Stromal cell of bone marrow (primary cell): Measurements from ENCODE around the gene CAMK1D.
"Not testable (repeated sequence)": the region's sequence is repeated elsewhere in the genome, so short reads cannot be mapped to it uniquely, and the experiment has no call there.

ENCODE experiments used
- DNase-seq: peaks from one replicate; pipeline ENCODE4 v3.0.0-alpha.2; 2012; ENCODE audit warnings: low read depth

CAMK1D gene

DNA sequence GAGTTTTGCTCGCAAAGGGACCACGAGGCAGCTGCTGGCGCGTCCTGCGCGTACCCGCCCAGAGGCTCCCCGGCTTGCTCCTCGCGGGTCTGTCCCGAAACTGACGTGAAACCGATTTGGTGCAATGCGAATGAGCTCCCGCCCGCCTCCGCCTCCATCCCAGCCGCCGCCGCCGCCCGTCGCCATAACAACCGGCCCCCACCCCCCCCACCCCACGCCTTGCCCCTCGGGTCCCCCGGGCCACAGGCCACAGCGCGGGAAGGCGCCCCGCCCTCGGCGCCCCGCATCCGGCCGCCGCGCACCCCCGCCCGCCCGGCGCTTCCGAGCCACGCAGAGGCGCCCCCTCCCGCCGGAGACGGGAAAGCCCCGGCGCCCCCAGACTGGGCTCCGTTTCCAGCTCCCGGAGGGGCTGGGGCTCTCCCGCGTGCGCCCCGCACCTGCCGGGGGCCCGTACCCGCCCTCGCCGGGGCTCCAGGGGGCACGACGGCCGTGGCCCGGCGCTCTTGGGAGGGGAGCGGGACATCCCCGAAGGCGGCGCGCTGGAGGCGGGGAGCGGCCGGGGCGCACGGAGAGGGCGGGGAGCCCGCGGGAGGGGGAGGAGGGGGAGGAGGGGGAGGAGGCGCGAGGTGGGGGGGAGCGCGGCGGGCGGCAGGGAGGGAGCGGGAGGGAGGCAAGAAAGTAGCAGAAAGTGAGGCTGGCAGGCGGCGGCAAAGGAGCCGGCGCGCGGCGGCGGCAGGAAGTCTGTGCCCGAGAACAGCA, at the start of gene CAMK1D:
Gene CAMK1D, plus strand, starts transcription at position 678 of the 759 bp plus-strand sequence.
- peak; percentile 59 for DNase-seq

DNA sequence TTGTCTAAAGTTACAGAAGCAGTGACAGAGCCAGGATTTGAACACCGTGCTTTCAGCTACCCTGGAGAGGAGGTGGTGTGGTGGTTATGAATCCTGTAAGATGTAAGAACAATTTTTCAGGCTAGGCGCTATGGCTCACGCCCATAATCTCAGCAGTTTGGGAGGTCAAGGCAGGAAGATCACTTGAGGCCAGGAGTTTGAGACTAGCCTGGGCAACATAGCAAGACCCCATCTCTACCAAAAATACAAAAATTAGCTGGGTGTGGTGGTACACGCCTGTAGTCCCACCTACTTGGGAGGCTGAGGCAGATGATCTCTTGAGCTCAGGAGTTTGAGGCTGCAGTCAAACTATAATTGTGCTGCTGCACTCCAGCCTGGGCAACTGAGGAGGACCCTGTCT, 48.3 kb upstream of the CAMK1D start:
- not testable (repeated sequence) for DNase-seq

DNA sequence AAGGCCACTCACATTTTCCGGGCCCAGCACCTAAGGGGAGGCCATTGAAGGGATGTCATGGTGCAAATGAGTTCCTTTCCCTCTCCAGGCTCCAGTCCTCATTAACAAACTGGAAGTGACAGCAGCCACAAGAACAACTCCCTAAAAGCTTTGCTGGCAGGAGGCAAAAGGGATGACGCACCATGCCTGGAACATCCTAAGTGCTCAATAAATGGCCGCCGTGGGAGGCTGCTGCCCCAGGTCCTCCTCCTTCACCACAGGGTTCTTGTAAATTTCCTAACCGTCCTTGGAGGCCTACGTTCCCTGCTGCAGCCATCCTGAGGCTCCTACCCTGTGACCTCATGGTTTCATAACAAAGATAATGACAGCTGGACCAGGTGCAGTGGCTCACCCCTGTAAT, 41.3 kb upstream of the CAMK1D start:
- DNase-seq, result peak; percentile 6

DNA sequence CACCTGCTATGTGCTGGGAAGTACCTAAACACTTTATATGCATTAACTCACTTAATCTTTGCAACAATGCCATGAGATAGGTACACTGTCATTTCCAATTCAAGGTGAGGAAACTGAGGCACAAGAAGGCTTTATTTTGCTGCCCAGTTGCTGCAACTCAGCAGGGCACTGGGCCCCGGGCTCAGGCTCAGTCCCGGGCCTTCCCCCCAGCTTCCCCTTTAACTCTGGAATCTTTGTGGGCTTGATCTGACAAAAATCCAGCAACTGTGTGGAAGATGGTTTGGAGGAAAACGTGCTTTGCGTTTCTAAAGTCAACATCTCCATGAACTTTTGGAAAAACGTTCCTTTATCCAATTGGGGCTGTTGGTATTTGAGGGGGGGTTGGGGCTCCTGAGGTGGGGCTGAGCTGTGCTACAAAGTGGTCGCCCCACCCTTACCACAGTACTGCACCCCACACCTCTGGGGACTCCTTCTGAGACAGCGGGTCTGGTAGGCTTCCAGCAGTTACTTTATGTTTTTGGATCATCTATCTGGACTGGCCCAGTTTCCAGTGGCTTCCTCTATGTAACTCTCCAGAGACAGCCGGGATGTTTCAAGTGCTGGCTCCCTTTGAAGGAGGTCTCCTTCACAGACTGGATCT, 40.5 kb upstream of the CAMK1D start:
- no peak for DNase-seq

DNA sequence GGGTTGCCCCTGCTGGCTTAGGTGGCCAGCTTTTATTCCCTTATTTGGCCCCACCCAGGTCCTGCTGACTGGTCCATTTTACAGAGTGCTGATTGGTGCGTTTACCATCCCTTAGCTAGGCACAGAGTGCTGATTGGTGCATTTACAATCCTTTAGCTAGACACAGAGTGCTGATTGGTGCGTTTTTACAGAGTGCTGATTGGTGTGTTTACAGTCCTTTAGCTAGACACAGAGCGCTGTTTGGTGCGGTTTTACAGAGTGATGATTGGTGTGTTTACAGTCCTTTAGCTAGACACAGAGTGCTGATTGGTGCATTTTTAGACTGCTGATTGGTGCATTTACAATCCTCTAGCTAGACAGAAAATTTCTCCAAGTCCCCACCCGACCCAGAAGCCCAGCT, 39.6 kb upstream of the CAMK1D start:
- DNase-seq, result not testable (repeated sequence)

DNA sequence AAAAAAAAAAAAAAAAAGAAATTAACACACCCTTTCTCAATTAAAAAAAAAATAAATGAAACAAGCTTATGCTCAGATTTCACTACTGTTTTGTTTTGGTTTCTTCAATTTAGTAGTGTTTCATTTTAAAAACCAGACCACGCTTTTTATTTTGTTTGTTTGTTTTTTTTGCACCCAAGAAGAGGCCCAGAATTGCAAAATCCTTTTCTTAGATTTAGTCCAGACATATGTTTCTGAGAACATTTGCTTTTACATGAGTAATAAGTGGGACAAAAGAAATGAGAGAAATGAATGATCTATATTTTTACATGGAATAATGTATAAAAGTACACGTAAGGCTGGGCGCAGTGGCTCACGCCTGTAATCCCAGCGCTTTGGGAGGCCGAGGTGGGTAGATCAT, 34.5 kb upstream of the CAMK1D start:
- no peak for DNase-seq

DNA sequence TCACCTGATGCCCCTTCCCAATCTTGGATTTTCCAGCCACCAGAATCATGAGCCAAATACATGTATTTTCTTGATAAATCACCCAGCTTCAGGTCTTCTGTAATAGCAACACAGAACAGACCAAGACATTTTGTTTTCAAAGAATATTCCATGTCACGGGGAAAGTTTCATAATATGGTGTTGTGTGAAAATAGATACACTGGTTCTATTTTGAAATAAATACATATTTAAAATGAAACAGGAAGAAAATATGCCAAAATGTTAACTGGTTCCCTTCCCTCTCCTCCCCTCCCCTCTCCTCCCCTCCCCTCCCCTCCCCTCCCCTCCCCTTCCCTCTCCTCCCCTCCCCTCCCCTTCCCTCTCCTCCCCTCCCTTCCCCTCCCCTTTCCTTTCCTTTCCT, 30.3 kb upstream of the CAMK1D start:
- DNase-seq, result no peak

DNA sequence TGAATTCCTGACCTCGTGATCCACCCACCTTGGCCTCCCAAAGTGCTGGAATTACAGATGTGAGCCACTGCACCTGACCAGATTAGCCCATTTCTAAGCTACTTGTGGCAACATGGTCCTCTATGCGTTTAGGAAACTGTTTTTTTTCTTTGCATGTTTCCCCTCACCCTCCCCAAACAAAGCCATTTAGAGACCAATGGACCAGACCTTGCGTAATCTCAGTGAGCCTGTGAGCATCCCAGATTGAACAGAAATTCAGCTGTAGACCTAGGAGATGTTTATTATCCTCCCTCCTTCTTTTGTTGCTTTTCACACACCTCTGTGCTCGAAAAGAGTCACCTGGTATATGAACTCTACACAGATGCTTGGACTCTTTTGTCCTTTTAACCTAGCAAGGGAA, 28.5 kb upstream of the CAMK1D start:
- no peak for DNase-seq

DNA sequence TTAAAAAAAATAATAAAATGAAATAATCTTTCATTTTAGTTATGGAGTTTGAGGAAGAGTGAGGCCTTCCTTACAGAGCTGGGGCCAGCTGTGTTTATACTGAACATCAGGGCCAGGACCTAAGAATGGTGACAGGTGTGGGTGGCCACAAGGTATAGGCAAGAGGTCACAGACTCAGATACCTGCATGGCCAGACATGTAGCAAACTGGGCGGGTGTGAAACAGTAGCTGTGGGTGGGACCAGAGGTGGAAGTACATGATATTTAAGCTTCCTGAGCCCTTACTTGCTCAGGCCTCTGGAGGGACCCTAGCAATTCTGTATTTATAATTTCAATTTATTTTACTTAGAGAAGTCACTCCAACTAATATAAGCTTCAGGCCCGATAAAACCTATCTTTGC, 27.7 kb upstream of the CAMK1D start:
- DNase-seq, result no peak

DNA sequence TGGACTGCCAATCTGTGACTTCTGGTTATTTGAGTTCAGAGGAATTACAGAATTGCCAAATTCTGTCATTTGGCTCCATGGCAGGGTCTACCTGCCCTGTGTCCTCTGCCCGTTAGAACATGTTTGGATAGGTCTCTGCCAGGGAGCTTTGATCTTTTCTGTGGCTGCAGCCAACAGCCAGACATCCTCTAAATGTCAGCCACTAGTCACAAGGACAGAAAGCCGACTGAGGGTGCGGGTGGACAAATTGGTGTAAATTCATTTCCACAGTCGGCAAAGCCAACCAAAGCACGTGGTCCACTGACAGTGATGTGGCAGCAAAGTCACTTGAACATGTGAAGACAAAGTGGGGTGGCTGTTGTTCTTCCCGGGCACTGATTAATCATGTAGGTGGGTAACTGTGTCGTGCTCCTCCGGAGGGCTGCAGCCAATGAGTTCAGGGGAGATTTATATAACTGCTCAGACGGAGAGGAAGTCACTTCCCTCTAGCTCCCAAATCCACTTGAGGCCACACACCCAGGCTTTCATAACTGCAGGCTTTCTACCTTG, 26.7 kb upstream of the CAMK1D start:
- no peak for DNase-seq

DNA sequence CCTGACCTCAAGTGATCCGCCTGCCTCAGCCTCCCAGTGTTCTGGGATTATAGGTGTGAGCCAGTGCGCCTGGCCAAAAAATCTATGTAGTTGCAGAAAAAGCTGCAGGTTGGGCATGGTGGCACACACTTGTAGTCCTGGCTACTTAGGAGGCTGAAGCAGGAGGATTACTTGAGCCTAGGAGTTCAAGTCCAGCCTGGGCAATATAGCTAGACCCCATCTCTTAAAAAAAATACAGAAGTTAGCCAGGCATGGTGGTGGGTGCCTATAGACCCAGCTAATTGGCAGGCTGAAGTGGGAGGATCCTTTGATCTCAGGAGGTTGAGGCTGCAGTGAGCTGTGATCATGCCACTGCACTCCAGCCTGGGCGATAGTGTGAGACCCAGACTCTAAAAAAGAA, 24.8 kb upstream of the CAMK1D start:
- DNase-seq, result no peak

DNA sequence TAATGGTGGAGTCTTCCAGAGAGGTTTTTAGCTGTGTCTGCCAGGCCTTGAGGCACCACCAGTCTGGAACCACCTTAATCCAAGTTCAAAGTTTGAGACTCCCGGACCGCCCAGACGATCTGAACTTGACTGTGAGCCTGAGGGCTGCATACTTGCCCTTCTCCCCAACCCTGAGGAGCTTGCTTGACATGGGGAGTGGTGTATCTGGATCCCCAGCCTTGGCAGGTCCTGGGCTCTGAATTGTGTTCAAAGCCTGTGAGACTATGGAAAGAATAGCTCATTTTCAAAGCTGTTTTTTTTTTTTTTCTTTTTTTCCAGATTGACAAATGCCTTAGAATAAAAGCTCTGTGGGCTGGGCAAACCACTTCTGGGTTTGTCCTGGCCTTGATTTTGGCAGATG, 22.3 kb upstream of the CAMK1D start:
- DNase-seq, result no peak

DNA sequence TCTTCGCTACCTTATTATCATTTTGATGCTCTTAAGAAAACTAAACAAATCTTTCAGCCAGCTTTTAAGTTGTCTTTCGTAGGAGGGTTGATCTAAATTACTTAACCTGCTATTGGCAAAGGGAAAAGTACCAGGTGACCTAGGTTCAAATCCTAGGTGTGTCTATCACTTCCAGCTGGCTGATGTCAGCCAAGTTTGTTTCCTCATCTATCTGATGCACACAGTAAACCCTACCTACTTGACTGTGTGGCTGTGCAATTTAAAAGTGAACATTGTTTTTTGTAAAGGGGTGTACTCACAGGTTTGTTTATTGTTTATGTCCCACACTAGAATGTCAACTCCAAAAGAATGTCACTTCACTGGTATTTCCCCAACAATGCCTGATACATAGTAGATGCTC, 21.9 kb upstream of the CAMK1D start:
- DNase-seq, result no peak

DNA sequence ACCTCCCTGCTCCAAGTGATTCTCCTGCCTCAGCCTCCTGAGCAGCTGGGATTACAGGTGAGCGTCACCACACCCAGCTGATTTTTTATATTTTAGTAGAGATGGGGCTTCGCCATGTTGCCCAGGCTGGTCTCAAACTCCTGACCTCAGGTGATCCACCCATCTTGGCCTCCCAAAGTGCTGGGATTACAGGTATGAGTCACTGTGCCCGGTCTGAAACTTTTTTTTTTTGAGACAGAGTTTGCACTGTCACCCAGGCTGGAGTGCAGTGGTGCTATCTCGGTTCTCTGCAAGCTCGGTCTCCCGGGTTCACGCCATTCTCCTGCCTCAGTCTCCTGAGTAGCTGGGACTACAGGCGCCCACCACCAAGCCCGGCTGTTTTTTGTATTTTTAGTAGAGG, 21.0 kb upstream of the CAMK1D start:
- not testable (repeated sequence) for DNase-seq

DNA sequence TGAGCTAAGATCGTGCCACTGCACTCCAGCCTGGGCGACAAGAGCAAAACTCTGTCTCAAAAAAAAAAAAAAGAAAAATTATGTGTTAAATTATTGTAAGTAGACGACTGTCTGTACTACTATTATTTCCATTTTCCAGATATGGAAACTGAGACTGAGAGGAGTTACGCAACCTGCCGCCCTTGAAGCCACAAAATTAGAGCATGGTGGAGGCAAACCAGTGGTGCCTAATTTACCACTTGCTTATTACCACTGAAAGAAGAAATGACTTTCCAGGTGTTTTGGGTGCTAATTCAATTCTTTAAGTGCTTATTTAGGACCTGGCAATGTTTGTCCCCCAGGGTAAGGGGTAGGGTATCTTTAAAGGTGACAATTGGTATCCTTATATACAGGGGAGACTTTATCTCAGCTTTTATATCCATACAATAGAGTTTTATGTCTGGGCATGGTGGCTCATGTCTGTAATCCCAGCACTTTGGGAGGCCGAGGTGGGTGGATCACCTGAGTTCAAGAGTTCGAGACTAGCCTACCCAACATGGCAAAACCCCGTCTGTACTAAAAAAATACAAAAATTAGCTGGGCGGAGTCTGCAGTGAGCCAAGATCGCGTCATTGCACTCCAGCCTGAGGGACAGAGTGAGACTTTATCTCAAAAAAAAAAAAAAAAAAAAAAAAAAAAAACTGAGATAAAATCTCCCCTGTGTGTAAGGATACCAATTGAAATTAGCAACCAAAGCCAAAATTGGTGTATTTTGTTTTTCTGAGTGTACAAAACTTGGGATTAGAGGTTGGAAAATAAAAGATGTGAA, 16.6 kb upstream of the CAMK1D start:
- DNase-seq, result no peak

DNA sequence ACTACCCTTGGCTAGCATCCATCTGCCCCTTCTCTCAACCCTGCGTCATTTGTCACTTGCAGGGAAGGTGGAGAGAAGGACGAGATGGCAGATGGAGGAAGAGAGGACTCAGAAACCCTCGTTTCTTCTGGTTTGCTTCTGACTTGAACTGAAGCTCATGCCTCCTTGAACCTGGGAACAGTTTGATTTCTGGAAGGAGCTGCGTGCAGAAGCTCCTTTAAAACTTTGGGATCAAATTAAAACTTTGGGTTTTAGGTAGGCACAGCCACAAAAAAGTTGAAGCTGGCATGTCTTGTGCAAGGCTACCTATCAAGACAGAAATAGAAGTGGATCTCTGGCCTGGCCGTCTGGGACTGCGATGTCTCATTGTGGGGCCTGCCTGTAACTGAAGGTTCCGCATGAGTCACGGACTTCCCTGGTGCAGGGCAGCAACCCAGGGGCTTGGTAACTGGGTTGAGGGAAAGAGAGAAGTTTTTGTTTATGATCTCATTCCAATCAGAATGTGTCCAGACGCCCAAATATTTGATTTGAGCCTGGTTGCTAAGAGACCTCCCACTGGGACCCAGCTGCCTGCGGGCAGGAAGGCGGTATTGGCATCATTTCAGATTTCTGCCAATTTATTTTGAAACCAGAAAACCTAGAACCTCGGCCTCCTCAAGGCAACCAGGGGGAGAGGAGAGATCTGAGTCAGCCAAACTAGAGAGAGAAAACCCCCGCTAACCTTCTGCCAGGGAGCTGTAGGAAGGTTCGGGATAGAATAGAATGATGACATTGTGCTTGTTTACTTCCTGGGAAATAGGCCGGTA, 15.8 kb upstream of the CAMK1D start:
- DNase-seq, result peak; percentile 95

DNA sequence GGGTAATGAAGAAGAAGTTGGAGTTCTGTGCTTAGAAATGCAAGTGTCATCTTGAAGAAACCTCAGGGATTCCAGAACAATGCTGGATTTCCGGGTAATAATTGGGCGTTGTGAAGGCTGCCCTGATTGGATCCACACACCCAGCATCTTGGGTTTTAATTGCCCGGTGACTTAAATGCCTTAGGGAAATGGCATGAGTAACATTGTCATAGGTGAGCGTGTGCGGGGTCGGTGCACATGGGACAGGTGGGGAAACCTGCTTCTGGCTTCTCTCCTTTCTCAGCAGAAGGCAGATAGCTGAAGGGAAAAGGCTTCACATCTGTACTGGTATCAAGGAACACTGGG, 15.2 kb upstream of the CAMK1D start:
- no peak for DNase-seq

DNA sequence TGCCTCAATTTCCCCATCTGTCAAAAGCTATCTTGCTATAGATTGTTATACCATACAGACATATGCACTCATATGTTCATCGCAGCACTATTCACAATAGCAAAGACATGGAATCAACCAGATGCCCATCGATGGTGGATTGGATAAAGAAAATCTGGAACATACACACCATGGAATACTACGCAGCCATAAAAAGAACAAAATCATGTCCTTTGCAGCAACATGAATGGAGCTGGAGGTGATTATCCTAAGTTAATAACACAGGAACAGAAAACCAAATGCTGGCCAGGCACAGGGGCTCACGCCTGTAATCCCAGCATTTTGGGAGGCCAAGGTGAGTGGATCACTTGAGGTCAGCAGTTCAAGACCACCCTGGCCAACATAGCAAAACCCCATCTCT, 14.2 kb upstream of the CAMK1D start:
- DNase-seq, result not testable (repeated sequence)

DNA sequence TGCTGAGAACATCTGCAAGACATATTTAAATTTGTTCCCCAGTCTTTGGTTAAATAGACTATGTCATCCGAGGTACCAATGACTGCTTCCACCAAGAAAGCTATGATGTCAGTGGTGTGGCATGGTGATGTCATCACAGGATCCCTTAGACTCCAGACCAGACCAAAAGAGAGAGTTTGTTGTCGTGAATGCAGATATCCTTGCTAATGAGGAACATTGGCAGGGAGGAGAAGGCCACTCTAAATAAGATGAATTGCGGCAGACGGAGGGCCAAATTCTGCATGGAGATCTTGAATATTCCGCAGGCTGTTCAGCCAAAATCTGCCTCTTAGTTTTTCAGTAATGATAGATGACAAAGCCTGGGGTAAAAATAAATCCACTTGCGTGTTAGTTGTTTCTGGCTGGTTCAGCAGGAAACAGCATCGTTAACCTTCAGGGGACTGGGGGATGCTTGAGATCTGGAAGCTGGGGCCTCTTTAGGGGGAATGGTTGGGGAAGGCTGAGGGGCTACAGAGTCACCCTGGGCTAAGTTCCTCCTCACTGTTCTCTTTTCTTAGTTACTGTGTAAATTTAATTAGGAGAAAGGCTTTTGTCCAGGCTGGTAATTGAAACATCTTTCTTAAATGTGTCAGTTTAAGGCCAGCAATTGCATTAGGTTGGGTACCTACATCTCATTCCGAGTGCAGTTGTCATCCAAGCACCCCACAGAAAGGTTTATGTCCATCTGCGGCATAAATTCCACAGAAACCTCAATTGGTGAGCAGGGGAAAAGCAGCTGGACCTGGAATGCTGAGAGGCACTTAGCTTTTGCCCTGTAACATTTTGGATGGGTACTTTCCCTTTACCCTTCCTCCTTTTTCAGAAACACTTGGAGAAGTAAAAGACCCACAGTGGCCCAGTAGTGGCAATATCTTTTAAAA, 11.6 kb upstream of the CAMK1D start:
- DNase-seq, result peak; percentile 8

DNA sequence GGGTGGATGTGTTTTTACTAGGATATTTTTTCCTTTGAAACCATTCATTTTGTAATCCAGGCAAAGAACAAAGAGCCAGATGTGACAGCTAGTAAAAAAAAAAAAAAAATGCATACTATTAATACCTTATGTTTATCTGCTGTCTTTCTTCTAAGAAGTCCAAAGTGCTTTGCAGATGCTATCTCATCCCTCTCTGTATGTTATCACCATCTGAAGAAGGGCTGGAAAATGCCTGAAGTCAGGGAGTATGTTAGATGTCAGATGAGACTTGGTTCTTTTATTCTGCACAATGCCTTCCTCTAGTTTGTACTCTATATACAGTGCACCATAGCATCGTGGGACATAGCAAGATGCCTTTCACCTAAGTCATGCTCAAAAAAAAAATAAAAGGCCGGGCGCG, 10.4 kb upstream of the CAMK1D start:
- DNase-seq, result no peak

DNA sequence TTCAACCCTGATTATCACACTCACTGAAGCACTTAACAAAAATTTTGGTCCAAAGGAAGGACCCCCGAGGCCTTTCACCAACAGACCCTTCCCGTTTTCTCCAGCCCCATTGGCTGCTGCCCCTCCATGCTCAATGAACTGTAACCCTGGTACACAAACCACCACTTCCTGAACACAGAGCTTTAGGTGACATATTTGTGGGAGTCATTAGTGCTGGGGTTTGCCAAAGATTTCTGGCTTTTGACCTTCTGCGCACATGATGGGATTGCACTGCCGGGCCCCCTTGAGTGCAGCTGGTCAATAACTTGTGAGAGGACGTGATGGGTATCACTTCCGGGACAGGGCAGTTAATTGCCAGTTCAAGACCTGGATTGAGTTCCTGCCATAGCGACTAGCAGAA, 9.0 kb upstream of the CAMK1D start:
- no peak for DNase-seq
